ENCODE data around the gene TSBP1. TPM values are rescaled to one million over a fixed set of nuclear protein-coding genes. Genes with fewer than 3 reads are reported as not detected.

TSBP1 gene
- not detected for total RNA-seq

GRCh38 chr6:32371803-32372202 is at the start of gene TSBP1:
TSBP1 (minus strand) TSS chr6:32371903; CDS start chr6:32371706, 197 bp downstream.
- ATAC-seq: no peak
- DNase-seq (ENCODE audit: low spot score): no peak

GRCh38 chr6:32416036-32416435 is 44.3 kb upstream of the TSBP1 start:
- DNase-seq (ENCODE audit: low spot score) (no peak), ATAC-seq (no peak)

GRCh38 chr6:32415521-32416019 is 43.9 kb upstream of the TSBP1 start:
- ATAC-seq (peak; percentile 93), DNase-seq (ENCODE audit: low spot score) (peak; percentile 70)

GRCh38 chr6:32413427-32414047 is 41.8 kb upstream of the TSBP1 start:
- DNase-seq (ENCODE audit: low spot score) (peak; percentile 74), ATAC-seq (peak; percentile 91)

- ATAC-seq: no peak
- DNase-seq (ENCODE audit: low spot score): no peak
These were observed 40.0 kb upstream of the TSBP1 start for GRCh38 chr6:32411566-32412327.

- DNase-seq (ENCODE audit: low spot score): no peak
- no peak for ATAC-seq
These were observed 39.2 kb upstream of the TSBP1 start for GRCh38 chr6:32410906-32411305.

- no peak for DNase-seq (ENCODE audit: low spot score)
- ATAC-seq: no peak
These were observed 35.2 kb upstream of the TSBP1 start, which contains the start of gene BTNL2 for GRCh38 chr6:32406857-32407256. BTNL2 (minus strand) TSS chr6:32407181; CDS start chr6:32407123, 58 bp downstream.

GRCh38 chr6:32406197-32406596 is 34.5 kb upstream of the TSBP1 start:
- ATAC-seq (no peak), DNase-seq (ENCODE audit: low spot score) (no peak)

GRCh38 chr6:32405656-32406055 is 34.0 kb upstream of the TSBP1 start:
- ATAC-seq (no peak), DNase-seq (ENCODE audit: low spot score) (no peak)

GRCh38 chr6:32402812-32403211 is 31.1 kb upstream of the TSBP1 start:
- DNase-seq (ENCODE audit: low spot score): no peak
- no peak for ATAC-seq

GRCh38 chr6:32401284-32401963 is 29.7 kb upstream of the TSBP1 start:
- no peak for ATAC-seq
- no peak for DNase-seq (ENCODE audit: low spot score)

GRCh38 chr6:32397252-32397920 is 25.7 kb upstream of the TSBP1 start:
- no peak for ATAC-seq
- DNase-seq (ENCODE audit: low spot score): no peak

- DNase-seq (ENCODE audit: low spot score) (no peak), ATAC-seq (no peak)
These were observed 24.3 kb upstream of the TSBP1 start for GRCh38 chr6:32396028-32396427.

GRCh38 chr6:32393665-32394420 is 22.1 kb upstream of the TSBP1 start:
- DNase-seq (ENCODE audit: low spot score): no peak
- ATAC-seq: peak; percentile 19

- DNase-seq (ENCODE audit: low spot score) (no peak), ATAC-seq (no peak)
These were observed 19.8 kb upstream of the TSBP1 start for GRCh38 chr6:32391505-32391904.

- ATAC-seq (no peak), DNase-seq (ENCODE audit: low spot score) (no peak)
These were observed 16.1 kb upstream of the TSBP1 start for GRCh38 chr6:32387589-32388340.

GRCh38 chr6:32386040-32386439 is 14.3 kb upstream of the TSBP1 start:
- ATAC-seq (no peak), DNase-seq (ENCODE audit: low spot score) (no peak)

GRCh38 chr6:32382757-32383420 is 11.2 kb upstream of the TSBP1 start:
- no peak for ATAC-seq
- no peak for DNase-seq (ENCODE audit: low spot score)

GRCh38 chr6:32379545-32379944 is 7.8 kb upstream of the TSBP1 start:
- ATAC-seq (no peak), DNase-seq (ENCODE audit: low spot score) (no peak)

Measured in left lobe of liver (tissue), 2 donors.